Measurements from ENCODE around the gene FRRS1.

- no peak for TF ChIP-seq CTCF (conservative IDR thresholded peaks at IDR 0.05; ENCODE audit: low read depth, low read length)
- TF ChIP-seq POLR2A (IDR thresholded peaks at IDR 0.05; ENCODE audit: low read depth, low read length) = no peak
Measured at GRCh38 chr1:99682291-99682751, 84.1 kb downstream of the FRRS1 start.

All from IMR-90 (cell line).